ENCODE measurements around the gene VMP1.

VMP1 gene

GRCh38 chr17:59716427-59716826, 9.0 kb downstream of the VMP1 start:
- no peak for DNase-seq (ENCODE audit: extremely low read depth, low read depth)
- TF ChIP-seq CTCF (IDR thresholded peaks at IDR 0.05; ENCODE audit: low read depth, low read length, missing control alignments) = no peak
- no peak overlapping the region for H3K4me3 ChIP-seq (replicated peaks; ENCODE audit: low read depth, low read length)

- TF ChIP-seq CTCF (IDR thresholded peaks at IDR 0.05; ENCODE audit: low read depth, low read length, missing control alignments) = no peak
- no peak overlapping the region for H3K4me3 ChIP-seq (replicated peaks; ENCODE audit: low read depth, low read length)
- no peak for DNase-seq (ENCODE audit: extremely low read depth, low read depth)
These were observed 12.1 kb downstream of the VMP1 start for GRCh38 chr17:59719526-59719925.

- DNase-seq (ENCODE audit: extremely low read depth, low read depth) = no peak
- no peak for TF ChIP-seq CTCF (IDR thresholded peaks at IDR 0.05; ENCODE audit: low read depth, low read length, missing control alignments)
- H3K4me3 ChIP-seq (replicated peaks; ENCODE audit: low read depth, low read length) = no peak overlapping the region
These were observed 15.2 kb downstream of the VMP1 start for GRCh38 chr17:59722623-59723022.

- no peak for DNase-seq (ENCODE audit: extremely low read depth, low read depth)
- TF ChIP-seq CTCF (IDR thresholded peaks at IDR 0.05; ENCODE audit: low read depth, low read length, missing control alignments) = no peak
- no peak overlapping the region for H3K4me3 ChIP-seq (replicated peaks; ENCODE audit: low read depth, low read length)
These were observed 15.6 kb downstream of the VMP1 start for GRCh38 chr17:59723041-59723440.

GRCh38 chr17:59723607-59724006, 16.2 kb downstream of the VMP1 start:
- TF ChIP-seq CTCF (IDR thresholded peaks at IDR 0.05; ENCODE audit: low read depth, low read length, missing control alignments) = no peak
- no peak for DNase-seq (ENCODE audit: extremely low read depth, low read depth)
- H3K4me3 ChIP-seq (replicated peaks; ENCODE audit: low read depth, low read length) = no peak overlapping the region

GRCh38 chr17:59725691-59726090, 18.2 kb downstream of the VMP1 start:
- DNase-seq (ENCODE audit: extremely low read depth, low read depth) = no peak
- H3K4me3 ChIP-seq (replicated peaks; ENCODE audit: low read depth, low read length) = no peak overlapping the region

More at GRCh38 chr17:59725691-59726090, 18.2 kb downstream of the VMP1 start:
- TF ChIP-seq CTCF (IDR thresholded peaks at IDR 0.05; ENCODE audit: low read depth, low read length, missing control alignments) = no peak
